Endodermal cell (in vitro differentiated cells): ENCODE data around the gene FRYL. TPM values are rescaled to one million over a fixed set of nuclear protein-coding genes. Genes with fewer than 3 reads are reported as not detected.

Source experiments
- DNase-seq: peaks from one replicate; pipeline ENCODE4 v3.0.0-alpha.2; 2017
- H3K27ac ChIP-seq: 2 replicates; pipeline ENCODE4 v1.5.1; 2013; ENCODE audit warnings: mild to moderate bottlenecking, low read depth, low read length, moderate library complexity
- H3K27me3 ChIP-seq: 2 replicates; pipeline ENCODE4 v1.6.1; 2013; ENCODE audit warnings: mild to moderate bottlenecking, low read length, moderate library complexity; ENCODE audit not compliant: insufficient read depth, control insufficient read depth, poor library complexity, severe bottlenecking
- H3K36me3 ChIP-seq: 2 replicates; pipeline ENCODE4 v1.7.0; 2013; ENCODE audit warnings: mild to moderate bottlenecking, low read length, moderate library complexity; ENCODE audit not compliant: control insufficient read depth, insufficient read depth
- H3K4me1 ChIP-seq: one replicate; pipeline ENCODE4 v1.7.0; 2013; ENCODE audit warnings: low read length; ENCODE audit not compliant: control insufficient read depth, insufficient read depth
- H3K4me3 ChIP-seq: 2 replicates; pipeline ENCODE4 v1.5.1; 2013; ENCODE audit warnings: mild to moderate bottlenecking, low read length, moderate library complexity
- H3K9ac ChIP-seq: 2 replicates; pipeline ENCODE4 v1.6.1; 2013; ENCODE audit warnings: mild to moderate bottlenecking, low read length, moderate library complexity; ENCODE audit not compliant: poor library complexity, severe bottlenecking; ENCODE audit errors: extremely low read depth
- H3K9me3 ChIP-seq: 2 replicates; pipeline ENCODE4 v1.6.1; 2013; ENCODE audit warnings: mild to moderate bottlenecking, low read length, moderate library complexity; ENCODE audit not compliant: control insufficient read depth
- H3K27ac Mint-ChIP-seq: 2 replicates; pipeline ENCODE4 v1.8.0; 2020; ENCODE audit warnings: mixed read lengths
- H3K27me3 Mint-ChIP-seq: 2 replicates; pipeline ENCODE4 v1.8.0; 2021; ENCODE audit warnings: mild to moderate bottlenecking, mixed read lengths; ENCODE audit not compliant: insufficient read depth
- H3K36me3 Mint-ChIP-seq: 2 replicates; pipeline ENCODE4 v1.8.0; 2020; ENCODE audit warnings: low read depth, mixed read lengths
- H3K4me1 Mint-ChIP-seq: 2 replicates; pipeline ENCODE4 v1.8.0; 2020; ENCODE audit warnings: mixed read lengths
- H3K4me3 Mint-ChIP-seq: 2 replicates; pipeline ENCODE4 v1.8.0; 2020; ENCODE audit warnings: mild to moderate bottlenecking, moderate library complexity, mixed read lengths
- H3K9me3 Mint-ChIP-seq: 2 replicates; pipeline ENCODE4 v1.8.0; 2020; ENCODE audit warnings: mild to moderate bottlenecking, mixed read lengths
- WGBS, 2 experiments: methylation state at CpG; one replicate each; pipeline versions ENCODE4 v1.1.5 to v1.1.7; 2013; ENCODE audit warnings: missing lambda C conversion rate in 2 of 2, mixed read lengths in 1 of 2; ENCODE audit not compliant: insufficient coverage in 1 of 2, insufficient read length in 1 of 2; 5-methylcytosine and 5-hydroxymethylcytosine counted together
- total RNA-seq, 2 donors: library from RNA; stranded (reverse); fragmentation: NEBNext Ultra II Directional in 1 of 2; extraction: Animal tissue kit (Norgen Biotek cat#: 25700) in 1 of 2; gene quantifications; 2 replicates in 1 of 2; 3 replicates in 1 of 2; pipeline ENCODE4 v1.2.1, GENCODE V29; 2021
- TF ChIP-seq, protein P1 (sequence below): fragments of 200-600 bp; sonication (generic); conservative IDR thresholded peaks from 2 replicates; pipeline ENCODE4 v1.5.0; 2021; ENCODE audit warnings: antibody characterized with exemption, mild to moderate bottlenecking

FRYL gene
- total RNA-seq, 2 donors from 2014 or later: 56.5 to 62.6 TPM

DNA sequence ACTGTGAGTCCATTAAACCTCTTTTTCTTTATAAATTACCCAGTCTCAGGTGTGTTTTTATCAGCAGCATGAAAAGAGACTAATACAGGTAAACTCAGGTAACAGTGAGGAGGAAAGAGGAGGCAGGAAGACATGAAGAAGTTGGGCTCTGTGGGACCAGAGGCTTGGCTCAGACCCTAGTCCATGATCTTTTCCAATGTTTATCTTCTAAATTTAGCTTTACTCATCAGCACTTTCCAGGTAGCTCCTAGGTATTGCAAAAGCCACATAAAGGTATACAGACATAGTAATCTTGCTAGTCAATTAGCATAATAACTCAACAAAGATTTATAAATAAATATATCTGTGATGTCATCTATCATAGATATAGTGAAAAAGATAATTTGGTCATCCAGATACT is 11.2 kb upstream of the FRYL start:
- TF ChIP-seq, protein P1, sequence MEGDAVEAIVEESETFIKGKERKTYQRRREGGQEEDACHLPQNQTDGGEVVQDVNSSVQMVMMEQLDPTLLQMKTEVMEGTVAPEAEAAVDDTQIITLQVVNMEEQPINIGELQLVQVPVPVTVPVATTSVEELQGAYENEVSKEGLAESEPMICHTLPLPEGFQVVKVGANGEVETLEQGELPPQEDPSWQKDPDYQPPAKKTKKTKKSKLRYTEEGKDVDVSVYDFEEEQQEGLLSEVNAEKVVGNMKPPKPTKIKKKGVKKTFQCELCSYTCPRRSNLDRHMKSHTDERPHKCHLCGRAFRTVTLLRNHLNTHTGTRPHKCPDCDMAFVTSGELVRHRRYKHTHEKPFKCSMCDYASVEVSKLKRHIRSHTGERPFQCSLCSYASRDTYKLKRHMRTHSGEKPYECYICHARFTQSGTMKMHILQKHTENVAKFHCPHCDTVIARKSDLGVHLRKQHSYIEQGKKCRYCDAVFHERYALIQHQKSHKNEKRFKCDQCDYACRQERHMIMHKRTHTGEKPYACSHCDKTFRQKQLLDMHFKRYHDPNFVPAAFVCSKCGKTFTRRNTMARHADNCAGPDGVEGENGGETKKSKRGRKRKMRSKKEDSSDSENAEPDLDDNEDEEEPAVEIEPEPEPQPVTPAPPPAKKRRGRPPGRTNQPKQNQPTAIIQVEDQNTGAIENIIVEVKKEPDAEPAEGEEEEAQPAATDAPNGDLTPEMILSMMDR: no peak
- Mint-ChIP-seq H3K36me3 (no peaks in the 10 kb centered on the region), H3K9me3 (no peaks in the 10 kb centered on the region), H3K4me1 (peaks cover 12% of the 10 kb centered on the region), H3K27me3 (no peaks in the 10 kb centered on the region), H3K4me3 (no peak overlapping the region), H3K27ac (no peak overlapping the region)
- Histone ChIP-seq H3K4me3 (no peak overlapping the region), H3K9me3 (no peaks in the 10 kb centered on the region), H3K9ac (no peak overlapping the region), H3K27me3 (no peaks in the 10 kb centered on the region), H3K36me3 (no peaks in the 10 kb centered on the region), H3K4me1 (no peaks in the 10 kb centered on the region), H3K27ac (no peak overlapping the region)
- no peak for DNase-seq

DNA sequence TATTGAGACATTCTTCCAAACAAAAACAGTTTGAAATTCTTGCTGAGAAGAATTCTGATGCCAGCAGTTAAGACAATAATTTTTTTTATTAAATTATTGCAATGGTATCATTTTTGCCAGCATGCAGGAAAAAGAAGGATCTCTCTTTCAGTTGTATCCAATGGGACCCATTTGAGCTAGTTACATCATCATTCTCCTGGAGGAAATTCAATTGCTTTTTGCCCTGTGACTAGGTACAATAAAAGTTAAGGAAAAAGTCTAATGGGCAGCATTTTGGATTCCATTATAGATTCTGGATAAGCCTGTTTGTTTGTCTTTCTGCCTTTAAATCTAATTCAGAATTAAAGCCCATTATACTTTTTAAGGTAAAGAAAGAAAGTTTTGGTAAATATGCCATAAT is 10.5 kb upstream of the FRYL start:
- H3K4me3 Mint-ChIP-seq: no peak overlapping the region
- no peaks in the 10 kb centered on the region for H3K9me3 ChIP-seq
- H3K27me3 Mint-ChIP-seq: no peaks in the 10 kb centered on the region
- no peak for DNase-seq
- no peaks in the 10 kb centered on the region for H3K4me1 ChIP-seq
- no peak overlapping the region for H3K9ac ChIP-seq
- TF ChIP-seq, protein P1: no peak
- no peak overlapping the region for H3K27ac Mint-ChIP-seq
- H3K36me3 Mint-ChIP-seq: no peaks in the 10 kb centered on the region
- H3K36me3 ChIP-seq: no peaks in the 10 kb centered on the region
- no peaks in the 10 kb centered on the region for H3K27me3 ChIP-seq
- no peak overlapping the region for H3K4me3 ChIP-seq
- H3K27ac ChIP-seq: no peak overlapping the region
- no peaks in the 10 kb centered on the region for H3K9me3 Mint-ChIP-seq
- peaks cover 9% of the 10 kb centered on the region for H3K4me1 Mint-ChIP-seq

DNA sequence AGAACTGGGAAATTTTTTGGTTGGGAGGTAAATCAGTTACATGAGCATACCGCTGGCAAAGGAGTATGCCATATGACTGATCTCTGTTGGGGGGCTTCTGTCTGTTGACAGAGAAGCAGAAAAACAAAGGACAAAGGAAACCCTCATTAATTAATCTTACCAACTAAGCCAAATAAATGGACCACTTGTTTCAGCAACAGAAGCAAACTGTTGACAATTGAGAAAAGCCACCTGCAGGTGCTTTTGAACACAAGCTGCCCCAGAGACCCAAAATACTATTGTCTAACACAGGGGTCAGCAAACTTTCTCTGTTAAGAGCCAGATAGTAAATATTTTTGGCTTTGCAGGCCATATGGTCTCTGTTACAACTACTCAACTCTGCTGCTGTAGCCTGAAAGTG is 7.0 kb upstream of the FRYL start:
- no peaks in the 10 kb centered on the region for H3K9me3 Mint-ChIP-seq
- H3K27ac Mint-ChIP-seq: no peak overlapping the region
- no peak for DNase-seq
- no peaks in the 10 kb centered on the region for H3K27me3 Mint-ChIP-seq
- H3K4me3 Mint-ChIP-seq: no peak overlapping the region
- Histone ChIP-seq H3K27me3 (no peaks in the 10 kb centered on the region), H3K27ac (no peak overlapping the region), H3K9me3 (no peaks in the 10 kb centered on the region), H3K36me3 (no peaks in the 10 kb centered on the region), H3K9ac (no peak overlapping the region), H3K4me1 (no peaks in the 10 kb centered on the region), H3K4me3 (no peak overlapping the region)
- TF ChIP-seq, protein P1: peak; percentile 37
- peaks cover 9% of the 10 kb centered on the region for H3K4me1 Mint-ChIP-seq
- no peaks in the 10 kb centered on the region for H3K36me3 Mint-ChIP-seq
- 88% methylated on average over 1 of the region's 1 CpG; no CpG with 5 or more reads in 1 of the 2 experiments for WGBS, 2 experiments
